H1 (cell line): ENCODE results near the gene WBP11. TPM values are rescaled to one million over a fixed set of nuclear protein-coding genes. Genes with fewer than 3 reads are reported as not detected.

ENCODE experiments used
- CTCF ChIA-PET: fragments of 300-600 bp; sonication (Branson Sonifier 250); formaldehyde crosslinking; loops from one replicate; lab custom pipeline; 2021; ENCODE audit not compliant: partially characterized antibody; lab: Charles Lee
- POLR2A ChIA-PET: fragments of 300-600 bp; sonication (Branson Sonifier 250); formaldehyde crosslinking; loops from one replicate; lab custom pipeline; 2021; ENCODE audit warnings: inconsistent platforms; ENCODE audit not compliant: partially characterized antibody; lab: Charles Lee
- DNase-seq, 2 experiments: peaks; one replicate each; pipeline versions ENCODE4 v3.0.0 to v3.0.0-alpha.2; 2010 to 2022; ENCODE audit warnings: low spot score in 2 of 2, low read depth in 1 of 2, mixed read lengths in 1 of 2
- FAIRE-seq: peaks from 2 replicates; lab custom pipeline; 2011; peaks lifted over from hg19 to GRCh38; lab: Jason Lieb, UNC
- H2AFZ ChIP-seq: 2 replicates; pipeline ENCODE4 v1.8.1; 2012; ENCODE audit warnings: low read length, inconsistent platforms
- H2AK5ac ChIP-seq: 2 replicates; pipeline ENCODE4 v1.6.1; 2013; ENCODE audit warnings: low read depth, low read length
- H2BK120ac ChIP-seq: replicated peaks from 2 replicates; pipeline ENCODE3; 2013; ENCODE audit warnings: low read depth, low read length, inconsistent platforms
- H2BK12ac ChIP-seq: 2 replicates; pipeline ENCODE4 v1.6.1; 2013; ENCODE audit warnings: low read depth, low read length
- H2BK15ac ChIP-seq: 2 replicates; pipeline ENCODE4 v1.6.1; 2013; ENCODE audit warnings: low read length
- H2BK20ac ChIP-seq: 2 replicates; pipeline ENCODE4 v1.6.1; 2013; ENCODE audit warnings: low read length
- H2BK5ac ChIP-seq: 2 replicates; pipeline ENCODE4 v1.6.1; 2013; ENCODE audit warnings: low read depth, low read length
- H3K14ac ChIP-seq: 2 replicates; pipeline ENCODE4 v1.6.1; 2013; ENCODE audit warnings: inconsistent platforms; ENCODE audit not compliant: insufficient read length
- H3K18ac ChIP-seq: 2 replicates; pipeline ENCODE4 v1.6.1; 2013; ENCODE audit warnings: low read length; ENCODE audit errors: extremely low read depth
- H3K23ac ChIP-seq: 2 replicates; pipeline ENCODE4 v1.6.1; 2013; ENCODE audit warnings: inconsistent platforms; ENCODE audit not compliant: insufficient read length
- H3K23me2 ChIP-seq: 2 replicates; pipeline ENCODE4 v1.6.1; 2013; ENCODE audit warnings: low read depth, low read length
- H3K27ac ChIP-seq: 2 replicates; pipeline ENCODE4 v1.6.1; 2011; ENCODE audit warnings: low read depth, low read length, inconsistent platforms
- H3K27me3 ChIP-seq, 4 experiments: replicated peaks in 1 of 4; 1 replicate in 1 of 4; 2 replicates in 3 of 4; pipeline versions ENCODE4 v1.6.1 to v1.8.1; 2011 to 2013; ENCODE audit warnings: low read length in 3 of 4, mild to moderate bottlenecking in 3 of 4, inconsistent platforms in 2 of 4, mixed read lengths in 2 of 4, moderate library complexity in 1 of 4; ENCODE audit not compliant: control insufficient read depth in 3 of 4, insufficient read depth in 3 of 4; ENCODE audit errors: extremely low read depth in 1 of 4
- H3K36me3 ChIP-seq, 4 experiments: 2 replicates each; pipeline versions ENCODE4 v1.6.1 to v1.8.1; 2011 to 2013; ENCODE audit warnings: mild to moderate bottlenecking in 4 of 4, low read length in 3 of 4, moderate library complexity in 2 of 4, control low read depth in 1 of 4, inconsistent platforms in 1 of 4; ENCODE audit not compliant: insufficient read depth in 4 of 4, control insufficient read depth in 2 of 4
- H3K4ac ChIP-seq: replicated peaks from 2 replicates; pipeline ENCODE3; 2013; ENCODE audit warnings: low read length, low read depth, mixed read lengths, inconsistent platforms; ENCODE audit not compliant: insufficient read length
- H3K4me1 ChIP-seq, 4 experiments: replicated peaks in 1 of 4; 1 replicate in 1 of 4; 2 replicates in 3 of 4; pipeline versions ENCODE4 v1.6.1 to v1.8.1; 2011 to 2013; ENCODE audit warnings: low read length in 3 of 4, inconsistent platforms in 2 of 4, mixed read lengths in 1 of 4; ENCODE audit not compliant: insufficient read depth in 4 of 4, control insufficient read depth in 3 of 4
- H3K4me2 ChIP-seq, 2 experiments: 2 replicates each; pipeline versions ENCODE4 v1.6.1 to v1.8.1; 2011 to 2013; ENCODE audit warnings: low read depth in 2 of 2, low read length in 2 of 2, control low read depth in 1 of 2, inconsistent platforms in 1 of 2, mild to moderate bottlenecking in 1 of 2; ENCODE audit not compliant: insufficient read depth in 1 of 2
- H3K4me3 ChIP-seq, 4 experiments: fragments of 200-600, 300-600 bp in 1 of 4; sonication (generic), shearing (Covaris generic), sonication (Bioruptor Twin) in 1 of 4; 2 replicates each; pipeline versions ENCODE4 v1.5.1 to v1.8.1; 2011 to 2016; ENCODE audit warnings: low read length in 4 of 4, low read depth in 3 of 4, control low read depth in 2 of 4, inconsistent platforms in 2 of 4, mild to moderate bottlenecking in 2 of 4, mixed read lengths in 1 of 4, moderate library complexity in 1 of 4; ENCODE audit not compliant: insufficient read depth in 2 of 4; ENCODE audit errors: extremely low read depth in 1 of 4
- H3K56ac ChIP-seq: replicated peaks from 2 replicates; pipeline ENCODE3; 2013; ENCODE audit warnings: low read depth, mild to moderate bottlenecking, mixed read lengths, low read length, inconsistent platforms; ENCODE audit not compliant: insufficient read length
- H3K79me1 ChIP-seq: 2 replicates; pipeline ENCODE4 v1.6.1; 2013; ENCODE audit warnings: low read depth, low read length, control low read depth
- H3K79me2 ChIP-seq, 2 experiments: 2 replicates each; pipeline versions ENCODE4 v1.6.1 to v1.8.1; 2012 to 2013; ENCODE audit warnings: low read length in 2 of 2, mild to moderate bottlenecking in 2 of 2, inconsistent platforms in 1 of 2; ENCODE audit not compliant: insufficient read depth in 2 of 2, control insufficient read depth in 1 of 2
- H3K9ac ChIP-seq, 4 experiments: replicated peaks in 1 of 4; 1 replicate in 1 of 4; 2 replicates in 3 of 4; pipeline versions ENCODE4 v1.6.1 to v1.8.1; 2011 to 2013; ENCODE audit warnings: low read depth in 3 of 4, low read length in 3 of 4, control low read depth in 2 of 4, mild to moderate bottlenecking in 2 of 4, moderate library complexity in 2 of 4, inconsistent platforms in 1 of 4; ENCODE audit errors: extremely low read depth in 1 of 4
- H3K9me3 ChIP-seq, 2 experiments: 2 replicates each; pipeline versions ENCODE4 v1.6.1 to v1.8.1; 2012 to 2013; ENCODE audit warnings: mild to moderate bottlenecking in 2 of 2, moderate library complexity in 2 of 2, control low read depth in 1 of 2, inconsistent platforms in 1 of 2, low read depth in 1 of 2, low read length in 1 of 2, mixed read lengths in 1 of 2; ENCODE audit not compliant: insufficient read depth in 2 of 2
- H4K20me1 ChIP-seq, 2 experiments: replicated peaks in 1 of 2; 2 replicates each; pipeline versions ENCODE3 to v1.8.1; 2011 to 2013; ENCODE audit warnings: inconsistent platforms in 2 of 2, low read length in 2 of 2, mild to moderate bottlenecking in 1 of 2; ENCODE audit not compliant: insufficient read depth in 2 of 2, control insufficient read depth in 1 of 2
- H4K5ac ChIP-seq: 2 replicates; pipeline ENCODE4 v1.6.1; 2013; ENCODE audit warnings: low read length, low read depth, mixed read lengths, inconsistent platforms; ENCODE audit not compliant: insufficient read length
- H4K8ac ChIP-seq: 2 replicates; pipeline ENCODE4 v1.8.0; 2013; ENCODE audit warnings: mild to moderate bottlenecking, moderate library complexity, low read length, inconsistent platforms; ENCODE audit not compliant: insufficient read depth; ENCODE audit errors: extremely low read depth
- H4K91ac ChIP-seq: replicated peaks from 2 replicates; pipeline ENCODE3; 2013; ENCODE audit warnings: low read length, mixed read lengths, inconsistent platforms; ENCODE audit not compliant: insufficient read length
- CHD1 ChIP-seq: IDR thresholded peaks from 2 replicates; pipeline ENCODE4 v1.6.1; 2012; ENCODE audit warnings: low read depth, low read length, improper control_type of control experiment
- CTCF ChIP-seq, 3 experiments: IDR thresholded peaks; 1 replicate in 2 of 3; 2 replicates in 1 of 3; pipeline versions ENCODE4 v1.5.1 to v1.6.1; 2011; ENCODE audit warnings: low read length in 3 of 3, mild to moderate bottlenecking in 3 of 3, inconsistent platforms in 2 of 3, low read depth in 1 of 3, moderate library complexity in 1 of 3; ENCODE audit not compliant: insufficient read depth in 1 of 3; ENCODE audit errors: control extremely low read depth in 1 of 3
- GTF2F1 ChIP-seq: IDR thresholded peaks from 2 replicates; pipeline ENCODE4 v1.6.1; 2012; ENCODE audit warnings: low read depth, low read length, improper control_type of control experiment, borderline replicate concordance
- HDAC2 ChIP-seq, 2 experiments: fragments of 300-600 bp in 1 of 2; sonication (generic) in 1 of 2; IDR thresholded peaks; 2 replicates each; pipeline ENCODE4 v1.6.1; 2011 to 2012; ENCODE audit warnings: low read depth in 2 of 2, low read length in 2 of 2, mild to moderate bottlenecking in 2 of 2, moderate library complexity in 2 of 2, borderline replicate concordance in 1 of 2, inconsistent platforms in 1 of 2
- RAD21 ChIP-seq, 2 experiments: IDR thresholded peaks in 1 of 2; conservative IDR thresholded peaks in 1 of 2; 2 replicates each; pipeline ENCODE4 v1.6.1; 2011; ENCODE audit warnings: low read depth in 2 of 2, low read length in 2 of 2, improper control_type of control experiment in 1 of 2, inconsistent platforms in 1 of 2, mild to moderate bottlenecking in 1 of 2, moderate library complexity in 1 of 2
- SIN3A ChIP-seq, 2 experiments: IDR thresholded peaks in 1 of 2; conservative IDR thresholded peaks in 1 of 2; 2 replicates each; pipeline ENCODE4 v1.6.1; 2011 to 2012; ENCODE audit warnings: low read length in 2 of 2, improper control_type of control experiment in 1 of 2, low read depth in 1 of 2, mild to moderate bottlenecking in 1 of 2
- SIX5 ChIP-seq: IDR thresholded peaks from 2 replicates; pipeline ENCODE4 v1.6.1; 2011; ENCODE audit warnings: mild to moderate bottlenecking, low read depth, low read length
- SP2 ChIP-seq: IDR thresholded peaks from 2 replicates; pipeline ENCODE4 v1.6.1; 2012; ENCODE audit warnings: mild to moderate bottlenecking, low read length, inconsistent platforms
- TEAD4 ChIP-seq: IDR thresholded peaks from 2 replicates; pipeline ENCODE4 v1.6.1; 2012; ENCODE audit warnings: low read depth, low read length, inconsistent platforms, mixed read lengths
- WGBS, 2 experiments: shearing (Covaris generic) in 1 of 2; methylation state at CpG; one replicate each; pipeline versions ENCODE4 v1.1.6 to v1.1.7; 2013 to 2015; ENCODE audit warnings: low lambda C conversion rate in 2 of 2, mixed read lengths in 2 of 2, inconsistent platforms in 1 of 2, low coverage in 1 of 2, missing lambda C conversion rate in 1 of 2; ENCODE audit not compliant: insufficient replicate concordance in 2 of 2, insufficient coverage in 1 of 2, insufficient read length in 1 of 2; ENCODE audit errors: extremely low coverage in 1 of 2, missing lambda C conversion rate in 1 of 2; 5-methylcytosine and 5-hydroxymethylcytosine counted together
- polyA plus RNA-seq, 7 experiments: library from polyadenylated mRNA; depleted of rRNA in 3 of 7; stranded (reverse) in 5 of 7; unstranded in 2 of 7; fragments of >200 nt in 5 of 7; fragments of 200-250 nt in 2 of 7; gene quantifications; 1 replicate in 5 of 7; 2 replicates in 1 of 7; 4 replicates in 1 of 7; pipeline versions ENCODE4 v1.2.1 to v1.2.3, GENCODE V29; 2011 to 2013; ENCODE audit warnings: missing spikeins in 2 of 7, mixed read lengths in 2 of 7
- total RNA-seq: library from RNA; stranded (reverse); fragmentation: NEBNext Ultra II Directional; extraction: Animal tissue kit (Norgen Biotek cat#: 25700); gene quantifications from 2 replicates; pipeline ENCODE4 v1.2.1, GENCODE V29; 2021

The WBP11 gene
- total and polyA plus RNA-seq, 2 of the 8 experiments (the other 6 are each of a cell fraction or from before 2014, with no cell fraction given): 22.1 to 134 TPM

GRCh38 chr12:14846042-14846587 is 42.8 kb upstream of the WBP11 start:
- POLR2A ChIA-PET: no interaction called here
- Histone ChIP-seq H3K36me3 (no peaks in the 10 kb centered on the region), H4K20me1 (no peaks in the 10 kb centered on the region), H3K4me3 (no peak overlapping the region), H3K23ac (no peak overlapping the region), H2BK20ac (no peak overlapping the region), H2BK120ac (no peak overlapping the region), H2BK15ac (no peak overlapping the region), H3K9ac (no peak overlapping the region), H3K4me2 (no peak overlapping the region), H3K79me1 (no peaks in the 10 kb centered on the region), H3K14ac (no peak overlapping the region), H4K91ac (no peak overlapping the region), H3K27ac (no peak overlapping the region), H2BK12ac (no peak overlapping the region), H2AFZ (no peak overlapping the region), H3K18ac (no peak overlapping the region), H4K5ac (no peak overlapping the region), H3K4me1 (no peaks in the 10 kb centered on the region), H3K79me2 (no peaks in the 10 kb centered on the region), H3K27me3 (no peaks in the 10 kb centered on the region), H2AK5ac (no peak overlapping the region), H3K4ac (no peak overlapping the region), H4K8ac (no peak overlapping the region), H3K9me3 (no peaks in the 10 kb centered on the region), H2BK5ac (no peak overlapping the region), H3K23me2 (no peaks in the 10 kb centered on the region), H3K56ac (no peak overlapping the region)
- WGBS, 2 experiments: 88% methylated on average over 3 of the region's 3 CpGs; no CpG with 5 or more reads in 1 of the 2 experiments
- DNase-seq: no peak
- FAIRE-seq: no peak
- CTCF ChIA-PET: interaction anchor here (0.6 to 6.7 kb wide), 9 partner anchors 10 to 148 kb away, joined by 3 to 116 read pairs (median 4); no protein-coding TSS in a partner anchor
- TF ChIP-seq CTCF (IDR thresholded peaks at IDR 0.05; ENCODE audit: control extremely low read depth in 1 of 3, insufficient read depth in 1 of 3, low read depth in 1 of 3, low read length in 3 of 3) (no peak), SIX5 (no peak), CHD1 (no peak), SP2 (no peak), RAD21 (IDR thresholded peaks at IDR 0.05 in 1 of 2, conservative IDR thresholded peaks at IDR 0.05 in 1 of 2; ENCODE audit: low read depth in 2 of 2, low read length in 2 of 2) (no peak), TEAD4 (no peak), GTF2F1 (no peak), SIN3A (conservative IDR thresholded peaks at IDR 0.05 in 1 of 2, IDR thresholded peaks at IDR 0.05 in 1 of 2; ENCODE audit: low read depth in 1 of 2, low read length in 2 of 2) (no peak), HDAC2 (IDR thresholded peaks at IDR 0.05; ENCODE audit: borderline replicate concordance in 1 of 2, low read depth in 2 of 2, low read length in 2 of 2) (no peak)
